Activated naive CD8-positive, alpha-beta T cell treated with anti-CD3 and anti-CD28 coated beads for 36 hours (primary cell): Measurements from ENCODE around the gene NPY2R. TPM values are rescaled to one million over a fixed set of nuclear protein-coding genes. Genes with fewer than 3 reads are reported as not detected.

ENCODE experiments used
- DNase-seq: peaks from one replicate; pipeline ENCODE4 v3.0.0; 2021
- H3K27ac Mint-ChIP-seq: one replicate; pipeline ENCODE4 v1.8.0; 2022; ENCODE audit warnings: mild to moderate bottlenecking, moderate library complexity, mixed read lengths
- H3K27me3 Mint-ChIP-seq: one replicate; pipeline ENCODE4 v1.8.0; 2022; ENCODE audit warnings: mild to moderate bottlenecking, mixed read lengths
- H3K36me3 Mint-ChIP-seq: one replicate; pipeline ENCODE4 v1.8.0; 2021; ENCODE audit warnings: mild to moderate bottlenecking, mixed read lengths
- H3K4me1 Mint-ChIP-seq: one replicate; pipeline ENCODE4 v1.8.0; 2021; ENCODE audit warnings: mixed read lengths
- H3K4me3 Mint-ChIP-seq: one replicate; pipeline ENCODE4 v1.8.0; 2022; ENCODE audit warnings: mild to moderate bottlenecking, moderate library complexity, mixed read lengths
- H3K9me3 Mint-ChIP-seq: one replicate; pipeline ENCODE4 v1.8.0; 2022; ENCODE audit warnings: mixed read lengths
- total RNA-seq, 2 experiments: library from RNA; stranded (reverse); gene quantifications; one replicate each; pipeline ENCODE4 v1.2.3, GENCODE V29; 2021

The NPY2R gene
- not detected for total RNA-seq

- Mint-ChIP-seq H3K9me3 (peaks cover 1% of the 10 kb centered on the region), H3K27me3 (peaks cover 49% of the 10 kb centered on the region), H3K4me3 (no peak within 1 kb of the TSS), H3K4me1 (peaks cover 3% of the 10 kb centered on the region), H3K27ac (no peak within 1 kb of the TSS), H3K36me3 (no peaks in the 10 kb centered on the region)
- DNase-seq, result no peak
These were observed at the start of gene NPY2R for GRCh38 chr4:155208258-155209054. NPY2R (plus strand) TSS chr4:155208636; CDS start chr4:155213940, 5,304 bp downstream.

GRCh38 chr4:155161357-155161756 lies 47.1 kb upstream of the NPY2R start:
- no peak overlapping the region for H3K27ac Mint-ChIP-seq
- peaks cover 5% of the 10 kb centered on the region for H3K27me3 Mint-ChIP-seq
- no peak overlapping the region for H3K4me3 Mint-ChIP-seq
- H3K36me3 Mint-ChIP-seq, result no peaks in the 10 kb centered on the region
- DNase-seq, result no peak
- H3K9me3 Mint-ChIP-seq, result no peaks in the 10 kb centered on the region
- no peaks in the 10 kb centered on the region for H3K4me1 Mint-ChIP-seq

GRCh38 chr4:155164718-155165117 lies 43.7 kb upstream of the NPY2R start:
- Mint-ChIP-seq H3K4me3 (no peak overlapping the region), H3K36me3 (no peaks in the 10 kb centered on the region), H3K27ac (no peak overlapping the region), H3K9me3 (no peaks in the 10 kb centered on the region), H3K4me1 (no peaks in the 10 kb centered on the region), H3K27me3 (no peaks in the 10 kb centered on the region)
- no peak for DNase-seq

- no peaks in the 10 kb centered on the region for H3K4me1 Mint-ChIP-seq
- H3K27me3 Mint-ChIP-seq, result no peaks in the 10 kb centered on the region
- H3K4me3 Mint-ChIP-seq, result no peak overlapping the region
- no peak overlapping the region for H3K27ac Mint-ChIP-seq
- DNase-seq, result no peak
- no peaks in the 10 kb centered on the region for H3K9me3 Mint-ChIP-seq
- no peaks in the 10 kb centered on the region for H3K36me3 Mint-ChIP-seq
These were observed 37.9 kb upstream of the NPY2R start for GRCh38 chr4:155170569-155170968.

GRCh38 chr4:155173371-155173770 lies 35.1 kb upstream of the NPY2R start:
- no peaks in the 10 kb centered on the region for H3K27me3 Mint-ChIP-seq
- H3K36me3 Mint-ChIP-seq, result no peaks in the 10 kb centered on the region
- H3K4me3 Mint-ChIP-seq, result no peak overlapping the region
- DNase-seq, result no peak
- H3K4me1 Mint-ChIP-seq, result no peaks in the 10 kb centered on the region
- H3K9me3 Mint-ChIP-seq, result no peaks in the 10 kb centered on the region
- H3K27ac Mint-ChIP-seq, result no peak overlapping the region

- Mint-ChIP-seq H3K27me3 (no peaks in the 10 kb centered on the region), H3K4me3 (no peak overlapping the region), H3K36me3 (no peaks in the 10 kb centered on the region), H3K27ac (no peak overlapping the region), H3K9me3 (no peaks in the 10 kb centered on the region), H3K4me1 (no peaks in the 10 kb centered on the region)
- no peak for DNase-seq
These were observed 33.8 kb upstream of the NPY2R start for GRCh38 chr4:155174668-155175067.

- DNase-seq, result no peak
- H3K27ac Mint-ChIP-seq, result no peak overlapping the region
- no peaks in the 10 kb centered on the region for H3K27me3 Mint-ChIP-seq
- no peaks in the 10 kb centered on the region for H3K9me3 Mint-ChIP-seq
- no peak overlapping the region for H3K4me3 Mint-ChIP-seq
- H3K4me1 Mint-ChIP-seq, result no peaks in the 10 kb centered on the region
- H3K36me3 Mint-ChIP-seq, result no peaks in the 10 kb centered on the region
These were observed 29.2 kb upstream of the NPY2R start for GRCh38 chr4:155179216-155179615.

- no peaks in the 10 kb centered on the region for H3K36me3 Mint-ChIP-seq
- no peaks in the 10 kb centered on the region for H3K4me1 Mint-ChIP-seq
- no peak overlapping the region for H3K4me3 Mint-ChIP-seq
- H3K27ac Mint-ChIP-seq, result no peak overlapping the region
- H3K27me3 Mint-ChIP-seq, result peaks cover 4% of the 10 kb centered on the region
- no peak for DNase-seq
- no peaks in the 10 kb centered on the region for H3K9me3 Mint-ChIP-seq
These were observed 21.5 kb upstream of the NPY2R start for GRCh38 chr4:155186972-155187371.

GRCh38 chr4:155187989-155188388 lies 20.4 kb upstream of the NPY2R start:
- H3K4me3 Mint-ChIP-seq, result no peak overlapping the region
- H3K9me3 Mint-ChIP-seq, result no peaks in the 10 kb centered on the region
- no peak overlapping the region for H3K27ac Mint-ChIP-seq
- H3K36me3 Mint-ChIP-seq, result no peaks in the 10 kb centered on the region
- peaks cover 4% of the 10 kb centered on the region for H3K27me3 Mint-ChIP-seq
- H3K4me1 Mint-ChIP-seq, result no peaks in the 10 kb centered on the region
- no peak for DNase-seq

- no peak for DNase-seq
- Mint-ChIP-seq H3K27ac (no peak overlapping the region), H3K4me1 (no peaks in the 10 kb centered on the region), H3K9me3 (no peaks in the 10 kb centered on the region), H3K27me3 (peaks cover 4% of the 10 kb centered on the region), H3K36me3 (no peaks in the 10 kb centered on the region), H3K4me3 (no peak overlapping the region)
These were observed 18.3 kb upstream of the NPY2R start for GRCh38 chr4:155190099-155190498.

GRCh38 chr4:155197757-155198156 lies 10.7 kb upstream of the NPY2R start:
- H3K27ac Mint-ChIP-seq, result no peak overlapping the region
- no peak overlapping the region for H3K4me3 Mint-ChIP-seq
- H3K36me3 Mint-ChIP-seq, result no peaks in the 10 kb centered on the region
- H3K9me3 Mint-ChIP-seq, result no peaks in the 10 kb centered on the region
- no peaks in the 10 kb centered on the region for H3K4me1 Mint-ChIP-seq
- H3K27me3 Mint-ChIP-seq, result peaks cover 4% of the 10 kb centered on the region
- DNase-seq, result no peak

GRCh38 chr4:155207534-155208257 lies 740 bp upstream of the NPY2R start:
- H3K4me3 Mint-ChIP-seq, result no peak overlapping the region
- no peaks in the 10 kb centered on the region for H3K36me3 Mint-ChIP-seq
- DNase-seq, result no peak
- H3K9me3 Mint-ChIP-seq, result peaks cover 1% of the 10 kb centered on the region
- H3K27me3 Mint-ChIP-seq, result peaks cover 49% of the 10 kb centered on the region
- peaks cover 3% of the 10 kb centered on the region for H3K4me1 Mint-ChIP-seq
- no peak overlapping the region for H3K27ac Mint-ChIP-seq

GRCh38 chr4:155220025-155220424 lies 11.6 kb downstream of the NPY2R start:
- H3K9me3 Mint-ChIP-seq, result no peaks in the 10 kb centered on the region
- no peak overlapping the region for H3K27ac Mint-ChIP-seq
- DNase-seq, result no peak
- no peak overlapping the region for H3K4me3 Mint-ChIP-seq
- no peaks in the 10 kb centered on the region for H3K4me1 Mint-ChIP-seq
- no peaks in the 10 kb centered on the region for H3K36me3 Mint-ChIP-seq
- peaks cover 4% of the 10 kb centered on the region for H3K27me3 Mint-ChIP-seq

- H3K27me3 Mint-ChIP-seq, result no peaks in the 10 kb centered on the region
- no peaks in the 10 kb centered on the region for H3K4me1 Mint-ChIP-seq
- H3K27ac Mint-ChIP-seq, result no peak overlapping the region
- no peaks in the 10 kb centered on the region for H3K9me3 Mint-ChIP-seq
- no peak overlapping the region for H3K4me3 Mint-ChIP-seq
- DNase-seq, result no peak
- no peaks in the 10 kb centered on the region for H3K36me3 Mint-ChIP-seq
These were observed 18.7 kb downstream of the NPY2R start for GRCh38 chr4:155227131-155227530.

- no peak overlapping the region for H3K27ac Mint-ChIP-seq
- H3K4me1 Mint-ChIP-seq, result no peaks in the 10 kb centered on the region
- H3K27me3 Mint-ChIP-seq, result no peaks in the 10 kb centered on the region
- no peak for DNase-seq
- H3K4me3 Mint-ChIP-seq, result no peak overlapping the region
- H3K36me3 Mint-ChIP-seq, result no peaks in the 10 kb centered on the region
- H3K9me3 Mint-ChIP-seq, result no peaks in the 10 kb centered on the region
These were observed 20.3 kb downstream of the NPY2R start for GRCh38 chr4:155228713-155229112.

GRCh38 chr4:155232432-155232831 lies 24.0 kb downstream of the NPY2R start:
- Mint-ChIP-seq H3K9me3 (no peaks in the 10 kb centered on the region), H3K27ac (no peak overlapping the region), H3K4me1 (no peaks in the 10 kb centered on the region), H3K27me3 (no peaks in the 10 kb centered on the region), H3K4me3 (no peak overlapping the region), H3K36me3 (no peaks in the 10 kb centered on the region)
- DNase-seq, result no peak
